ENCODE measurements around the gene CEP78. TPM values are rescaled to one million over a fixed set of nuclear protein-coding genes. Genes with fewer than 3 reads are reported as not detected.

CEP78 gene
- total RNA-seq, 1 experiment from 2014 or later = 57.8 TPM

DNA sequence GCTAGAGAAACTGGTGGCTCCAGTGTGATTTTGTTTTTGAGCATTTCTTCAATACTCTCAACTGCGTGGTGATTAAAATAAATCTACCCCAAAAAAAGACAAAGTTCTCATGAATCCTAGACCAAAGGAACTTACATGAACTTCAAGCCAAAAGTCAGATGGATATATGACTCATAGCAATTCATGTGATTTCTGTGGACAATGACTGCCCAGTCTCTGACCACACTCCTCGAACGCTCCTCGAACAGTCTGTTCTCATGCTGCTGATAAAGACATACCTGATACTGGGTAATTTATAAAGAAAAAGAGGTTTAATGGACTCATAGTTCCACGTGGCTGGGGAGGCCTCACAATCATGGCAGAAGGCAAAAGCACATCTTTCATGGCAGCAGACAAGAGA, 46.4 kb upstream of the CEP78 start:
- Histone ChIP-seq H2AFZ (ENCODE audit: low read length) (no peak overlapping the region), H4K20me1 (ENCODE audit: control insufficient read depth, insufficient read depth, insufficient read length) (no peaks in the 10 kb centered on the region), H3K4ac (ENCODE audit: low read depth, low read length) (no peak overlapping the region), H2BK5ac (ENCODE audit: insufficient read length, low read length) (no peak overlapping the region), H3K23ac (ENCODE audit: insufficient read length, low read depth, low read length) (no peak overlapping the region), H2BK120ac (ENCODE audit: low read depth, low read length, poor library complexity, severe bottlenecking) (no peak overlapping the region), H2BK12ac (ENCODE audit: insufficient read length, low read depth, low read length) (no peak overlapping the region), H3K14ac (ENCODE audit: insufficient read depth, low read length) (no peak overlapping the region), H3K9ac (ENCODE audit: extremely low read depth, insufficient read length, low read length) (no peak overlapping the region), H3K27me3 (ENCODE audit: insufficient read depth, low read length) (no peaks in the 10 kb centered on the region), H2BK20ac (ENCODE audit: low read depth, low read length, poor library complexity, severe bottlenecking) (no peak overlapping the region), H3K9me3 (ENCODE audit: control insufficient read depth, low read depth, low read length) (no peaks in the 10 kb centered on the region), H4K8ac (replicated peaks; ENCODE audit: insufficient read length, low read depth, low read length) (no peak overlapping the region), H3K18ac (ENCODE audit: insufficient read length, low read depth, low read length) (no peak overlapping the region), H3K79me2 (ENCODE audit: insufficient read depth, low read length) (no peaks in the 10 kb centered on the region), H4K5ac (ENCODE audit: insufficient read length, low read depth, low read length) (no peak overlapping the region), H3K79me1 (ENCODE audit: insufficient read depth, low read depth, low read length, poor library complexity, severe bottlenecking) (no peaks in the 10 kb centered on the region), H2AK5ac (ENCODE audit: insufficient read length, low read length) (no peak overlapping the region), H2BK15ac (ENCODE audit: low read depth, low read length) (no peak overlapping the region), H3K4me1 (ENCODE audit: insufficient read depth, low read length) (no peaks in the 10 kb centered on the region; the same call in 1 of the 2 replicates), H3T11ph (ENCODE audit: low read length) (no peak overlapping the region), H3K4me2 (ENCODE audit: insufficient read depth, insufficient read length, low read length) (no peak overlapping the region), H3K23me2 (ENCODE audit: insufficient read length, low read depth, low read length, poor library complexity, severe bottlenecking) (no peaks in the 10 kb centered on the region), H3K27ac (ENCODE audit: insufficient read length, low read depth, low read length) (no peak overlapping the region), H3K56ac (ENCODE audit: insufficient read length, low read depth, low read length) (no peak overlapping the region), H4K91ac (ENCODE audit: insufficient read length, low read depth, low read length) (no peak overlapping the region)
- no peak for DNase-seq
- Mint-ChIP-seq H3K9me3 (no peaks in the 10 kb centered on the region), H3K27ac (peak overlapping the region in 1 of 3 experiments; percentile 27; a peak in 1 of 7 replicates), H3K36me3 (ENCODE audit: insufficient read depth in 1 of 3, low read depth in 3 of 3) (no peaks in the 10 kb centered on the region), H3K4me1 (peaks cover 10 to 13% of the 10 kb centered on the region in 2 experiments), H3K27me3 (ENCODE audit: low read depth) (no peaks in the 10 kb centered on the region), H3K4me3 (no peak overlapping the region)
- no peak for TF ChIP-seq CTCF (conservative IDR thresholded peaks at IDR 0.05)
- no CpG with 5 or more reads among the region's 5 CpGs for WGBS (ENCODE audit: extremely low coverage, insufficient read length, low lambda C conversion rate)
